Amniotic stem cell (primary cell): ENCODE results near the gene LRRC55.

Experiments used
- DNase-seq: peaks from one replicate; lab custom pipeline; 2025; lab: John Stamatoyannopoulos, UW

Gene LRRC55

GRCh38 chr11:57203359-57203758 is 21.6 kb downstream of the LRRC55 start:
- no peak for DNase-seq

DNA sequence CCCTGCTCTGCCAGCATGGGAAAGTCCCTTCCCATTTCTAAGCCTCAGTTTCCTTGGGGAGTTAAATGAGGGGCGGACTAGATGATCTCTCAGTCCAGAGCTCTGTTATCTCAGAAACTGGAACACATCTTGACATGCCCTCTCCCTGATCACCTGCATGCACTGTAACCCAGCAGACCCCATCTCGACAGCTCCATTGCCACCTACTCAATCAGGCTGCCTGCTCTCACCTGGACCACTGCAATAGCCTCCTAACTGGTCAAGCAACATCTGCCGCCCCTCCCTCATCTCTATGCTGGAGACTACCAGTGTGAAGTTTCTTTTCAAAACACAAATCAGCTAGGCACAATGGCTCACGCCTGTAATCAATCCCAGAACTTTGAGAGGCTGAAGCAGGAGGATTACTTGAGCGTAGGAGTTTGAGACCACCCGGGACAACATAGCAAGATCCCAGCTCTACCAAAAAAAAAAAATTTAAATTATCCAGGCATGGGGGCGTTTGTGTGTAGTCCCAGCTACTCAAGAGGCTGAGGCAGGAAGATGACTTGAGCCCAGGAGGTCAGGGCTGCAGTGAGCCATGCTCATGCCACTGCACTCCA is 22.2 kb downstream of the LRRC55 start:
- no peak for DNase-seq

GRCh38 chr11:57205041-57205641 is 23.4 kb downstream of the LRRC55 start:
- DNase-seq = peak; percentile 75

DNA sequence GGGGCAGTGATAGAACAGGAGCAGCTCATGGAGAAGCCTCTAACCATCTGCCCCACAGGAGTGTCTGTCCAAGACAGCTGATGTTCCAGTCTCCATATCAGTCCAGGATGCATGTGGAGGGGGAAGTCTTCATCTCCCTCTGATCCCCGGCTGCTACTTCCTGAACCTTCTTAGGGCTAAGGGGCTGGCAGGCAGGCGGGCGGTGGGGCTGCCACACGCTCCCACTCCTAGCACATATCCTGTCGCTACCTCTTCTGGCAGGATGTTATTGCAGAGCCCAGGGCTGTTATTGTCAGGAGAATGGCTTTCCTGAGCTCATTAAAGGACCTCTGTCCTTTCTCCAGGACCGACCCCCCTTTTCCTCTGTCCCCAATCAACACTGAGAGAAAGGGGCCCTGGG is 25.4 kb downstream of the LRRC55 start:
- no peak for DNase-seq

DNA sequence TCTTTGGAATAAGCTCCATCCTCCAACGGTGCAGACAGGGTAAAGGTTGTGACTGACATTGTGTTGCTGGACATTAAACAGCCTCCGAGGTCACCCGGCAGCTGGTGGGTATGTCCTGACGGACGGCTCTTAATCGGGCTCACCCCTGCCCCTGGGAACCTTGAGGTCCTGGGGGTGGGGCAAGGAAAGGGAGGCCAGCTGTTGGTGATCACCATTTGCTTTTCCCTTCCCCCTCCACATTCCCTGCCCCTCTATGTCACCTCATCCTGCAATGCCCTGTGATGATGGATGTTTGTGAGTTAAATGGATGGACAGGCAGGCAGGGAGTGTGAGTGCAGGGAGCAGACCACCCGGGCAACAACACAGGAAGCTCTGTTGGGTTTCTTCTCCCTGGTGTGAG is 29.0 kb downstream of the LRRC55 start:
- DNase-seq = no peak

GRCh38 chr11:57213342-57214097 is 31.8 kb downstream of the LRRC55 start:
- no peak for DNase-seq

DNA sequence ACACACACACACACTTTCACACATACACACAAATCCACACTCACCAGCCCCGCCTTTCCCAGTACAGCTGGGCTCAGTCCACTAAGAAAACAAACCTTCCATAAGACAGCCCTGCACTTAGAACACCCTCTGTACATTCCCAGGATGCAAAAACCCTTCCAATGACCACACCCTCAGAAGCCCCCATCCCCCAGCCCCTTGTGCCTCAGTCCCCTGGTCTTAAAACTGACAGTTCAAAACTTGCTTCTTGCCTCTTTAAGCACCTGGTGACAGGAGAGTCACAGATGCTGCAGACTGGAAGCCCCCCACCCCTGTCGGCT is 32.3 kb downstream of the LRRC55 start:
- DNase-seq = no peak

GRCh38 chr11:57214494-57214893 is 32.7 kb downstream of the LRRC55 start:
- DNase-seq = peak; percentile 68

DNA sequence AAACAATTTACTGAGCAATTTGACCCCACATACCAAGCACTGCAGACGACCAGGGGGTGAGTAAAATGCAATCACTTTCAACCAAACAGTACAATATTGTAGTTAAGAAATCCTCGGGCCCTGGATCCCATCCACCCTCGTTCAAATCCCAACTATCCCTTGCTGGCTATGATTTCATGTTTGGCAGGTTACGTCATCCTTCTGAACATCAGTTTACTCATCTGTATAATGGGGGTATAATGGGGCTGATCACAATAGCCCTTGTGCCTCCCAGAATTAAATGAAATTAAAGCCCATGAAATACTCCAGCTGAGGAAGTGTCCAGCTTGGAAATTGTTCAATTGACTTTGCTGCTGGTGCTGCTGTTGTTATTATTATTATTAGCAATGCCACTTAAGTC is 34.7 kb downstream of the LRRC55 start:
- DNase-seq = no peak

GRCh38 chr11:57217053-57217452 is 35.3 kb downstream of the LRRC55 start:
- no peak for DNase-seq

DNA sequence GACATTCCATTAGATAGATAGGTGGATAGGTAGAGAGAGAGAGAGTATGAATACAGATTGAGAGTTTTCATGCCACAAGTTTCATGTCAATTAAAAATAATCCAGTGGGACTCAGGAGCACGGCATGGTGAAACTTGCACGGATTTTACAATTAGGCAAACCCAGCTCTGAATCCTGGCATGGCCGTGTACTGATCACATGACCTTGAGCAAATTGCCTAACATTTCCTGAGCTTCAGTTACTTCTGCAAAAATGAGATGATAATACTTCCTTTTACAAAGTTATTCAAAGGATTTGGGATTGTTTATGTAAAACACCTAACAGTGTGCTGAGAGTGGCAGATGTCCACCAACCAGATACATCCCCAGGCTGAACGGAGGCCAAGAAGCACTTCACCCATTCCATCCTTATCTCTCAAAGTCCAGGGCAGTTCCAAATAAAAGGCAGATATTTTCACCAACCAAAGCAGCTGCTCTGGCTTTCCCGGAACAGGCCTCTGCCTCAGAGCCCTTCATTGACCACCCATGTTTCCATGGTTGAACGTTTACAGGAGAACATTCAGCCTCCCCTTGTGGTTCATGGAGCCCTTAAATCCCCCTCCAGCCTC is 37.4 kb downstream of the LRRC55 start:
- DNase-seq = no peak

- DNase-seq = no peak
Observed at GRCh38 chr11:57222239-57222638, 40.5 kb downstream of the LRRC55 start.

- DNase-seq = no peak
Observed at GRCh38 chr11:57223601-57224000, 41.8 kb downstream of the LRRC55 start.

- DNase-seq = no peak
Observed at GRCh38 chr11:57224128-57224527, 42.4 kb downstream of the LRRC55 start.

DNA sequence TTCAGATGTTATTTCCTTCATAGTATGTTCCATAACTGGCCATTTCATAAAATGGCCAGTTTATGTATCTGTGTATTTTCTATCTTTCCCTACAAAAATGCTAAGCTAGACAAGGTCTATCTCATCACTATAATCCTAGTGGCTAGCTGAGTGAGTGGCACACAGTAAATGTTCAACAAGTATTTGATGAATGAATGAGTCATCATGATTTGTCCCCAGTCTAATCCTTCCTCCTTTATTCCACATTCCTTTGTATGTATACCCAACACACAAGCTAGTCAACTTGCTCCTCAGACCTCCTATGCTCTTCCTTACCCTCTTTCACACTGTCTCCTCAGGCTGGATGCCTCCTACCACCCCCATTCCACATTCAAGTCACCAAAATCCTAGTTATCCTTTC is 42.8 kb downstream of the LRRC55 start:
- peak; percentile 16 for DNase-seq

DNA sequence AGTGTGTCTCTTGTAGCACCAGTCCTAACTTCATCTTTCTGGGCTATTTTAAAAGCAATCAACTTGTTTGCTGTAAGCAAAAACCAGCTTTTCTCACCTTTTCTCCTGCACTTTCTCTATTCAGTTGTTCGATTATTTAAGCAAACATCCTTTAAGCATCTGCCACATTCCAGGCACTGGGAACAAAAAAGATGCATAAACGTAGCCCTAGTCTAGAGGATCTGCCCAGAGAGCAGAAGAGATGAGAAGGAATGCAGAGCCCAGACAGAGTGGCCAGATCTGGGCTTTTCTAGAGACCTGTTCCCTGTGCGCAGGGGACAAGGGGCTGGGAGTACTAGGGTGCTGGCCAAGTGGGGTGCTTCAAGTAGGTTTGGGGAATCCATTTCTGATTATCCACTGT is 46.8 kb downstream of the LRRC55 start:
- no peak for DNase-seq

DNA sequence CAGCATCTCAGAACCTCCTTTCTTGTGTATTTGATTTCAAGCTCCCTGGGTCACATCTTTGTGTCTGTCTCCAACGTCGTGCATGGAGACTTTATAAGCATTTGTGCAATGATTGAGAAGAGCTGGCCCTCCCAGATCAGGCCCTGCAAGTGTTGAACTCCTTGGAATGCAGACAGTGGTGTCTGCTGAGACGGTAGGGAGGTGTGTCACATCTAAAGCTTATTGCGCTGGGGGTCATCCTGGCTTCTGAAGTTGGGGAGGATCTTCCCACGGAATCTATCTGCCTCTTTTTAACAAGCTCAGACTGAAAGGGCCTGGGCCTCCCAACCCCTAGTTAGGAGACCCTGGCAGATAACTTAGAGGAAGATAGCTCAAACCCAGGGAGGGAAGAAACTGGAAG is 48.6 kb downstream of the LRRC55 start:
- no peak for DNase-seq

GRCh38 chr11:57230791-57231538 is 49.2 kb downstream of the LRRC55 start:
- no peak for DNase-seq

DNA sequence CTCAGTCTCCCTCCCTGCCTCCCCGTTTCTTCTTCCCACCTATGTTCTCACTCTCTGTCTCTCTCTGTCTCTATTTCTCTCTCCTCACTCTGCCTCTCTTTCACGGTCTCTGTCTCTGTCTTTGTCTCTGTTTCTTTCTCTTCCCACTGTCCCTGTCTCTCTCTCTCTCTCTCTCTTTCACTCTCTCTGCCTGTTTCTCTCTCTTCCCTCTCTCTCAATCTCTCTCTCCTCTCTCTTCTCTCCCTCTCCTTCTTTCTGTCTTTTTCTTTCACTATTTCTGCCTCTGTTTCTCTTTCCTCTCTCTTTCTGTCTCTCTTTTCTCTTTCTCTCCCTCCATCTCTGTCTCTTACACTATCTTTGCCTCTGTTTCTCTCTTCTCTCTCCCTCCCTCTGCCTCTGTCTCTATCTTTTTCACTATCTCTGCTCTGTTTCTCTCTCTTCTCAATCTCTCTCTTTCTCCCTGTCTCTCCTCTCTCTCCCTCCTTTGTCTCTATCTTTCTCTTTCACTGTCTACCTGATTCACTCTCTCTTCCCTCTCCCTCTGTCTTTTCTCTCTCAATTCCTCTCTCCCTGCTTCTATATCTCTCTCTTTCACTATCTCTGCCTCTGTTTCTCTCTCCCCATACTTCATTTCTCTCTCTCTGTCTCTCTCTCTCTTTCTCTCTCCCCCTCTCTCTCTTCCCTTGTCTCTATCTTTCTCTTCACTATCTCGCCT is 49.9 kb downstream of the LRRC55 start:
- DNase-seq = no peak

GRCh38 chr11:57233702-57234101 is 51.9 kb downstream of the LRRC55 start:
- no peak for DNase-seq

GRCh38 chr11:57235761-57236703 is 54.3 kb downstream of the LRRC55 start:
- no peak for DNase-seq
